GM12878 (cell line): ENCODE data around the gene ABHD17C. TPM values are rescaled to one million over a fixed set of nuclear protein-coding genes. Genes with fewer than 3 reads are reported as not detected.

Experiments
- ATAC-seq: fragments of 200-7000 bp; cut with Tn5 transposase; 3 replicates; pipeline ENCODE4 v1.9.1; 2020; ENCODE audit warnings: mild to moderate bottlenecking, moderate library complexity
- BruUV-seq: library from RNA; stranded (reverse); fragments of 400-500 nt; replicated peaks from 2 replicates; lab custom pipeline; 2021; lab: Mats Ljungman, UMichigan
- CTCF ChIA-PET: fragments of 300-600 bp; sonication (Branson Sonifier 250); formaldehyde crosslinking; extraction: SDS; loops from one replicate; lab custom pipeline; 2021; ENCODE audit warnings: inconsistent platforms; lab: Yijun Ruan, JAX
- POLR2A ChIA-PET: fragments of 350-600 bp; formaldehyde crosslinking; extraction: SDS; loops from one replicate; lab custom pipeline; 2021; ENCODE audit warnings: inconsistent platforms; lab: Charles Lee
- RAD21 ChIA-PET: fragments of 300-600 bp; sonication (Branson Sonifier 250); formaldehyde crosslinking; loops from one replicate; lab custom pipeline; 2023; ENCODE audit warnings: antibody characterized with exemption; ENCODE audit not compliant: unreplicated experiment; lab: Charles Lee
- SMC1A ChIA-PET: fragments of 300-600 bp; sonication (Branson Sonifier 250); formaldehyde crosslinking; loops from one replicate; lab custom pipeline; 2023; ENCODE audit not compliant: unreplicated experiment, uncharacterized antibody; lab: Charles Lee
- DNase-seq: peaks from one replicate; pipeline ENCODE4 v3.0.0-alpha.2; 2011; ENCODE audit warnings: low read depth, low spot score
- FAIRE-seq: peaks from 3 replicates; lab custom pipeline; 2011; peaks lifted over from hg19 to GRCh38; lab: Jason Lieb, UNC
- H2AFZ ChIP-seq: 2 replicates; pipeline ENCODE4 v1.6.0; 2011; ENCODE audit warnings: low read depth, low read length, control low read depth; ENCODE audit not compliant: control insufficient read depth
- H3K27ac ChIP-seq: 2 replicates; pipeline ENCODE4 v1.5.1; 2011; ENCODE audit warnings: control low read depth; ENCODE audit not compliant: control insufficient read depth, insufficient read depth
- H3K27me3 ChIP-seq, 2 experiments: replicated peaks in 1 of 2; 2 replicates each; pipeline versions ENCODE4 v1.6.0 to v1.6.1; 2011; ENCODE audit warnings: low read length in 1 of 2; ENCODE audit not compliant: control insufficient read depth in 2 of 2, insufficient read depth in 2 of 2
- H3K36me3 ChIP-seq, 2 experiments: 2 replicates each; pipeline ENCODE4 v1.5.1; 2011; ENCODE audit warnings: low read length in 1 of 2; ENCODE audit not compliant: control insufficient read depth in 2 of 2, insufficient read depth in 2 of 2
- H3K4me1 ChIP-seq: 2 replicates; pipeline ENCODE4 v1.6.1; 2011; ENCODE audit warnings: mild to moderate bottlenecking, low read length, moderate library complexity, mixed read lengths; ENCODE audit not compliant: control insufficient read depth, insufficient read depth
- H3K4me2 ChIP-seq: 2 replicates; pipeline ENCODE4 v1.6.0; 2011; ENCODE audit warnings: control low read depth; ENCODE audit not compliant: control insufficient read depth, insufficient read depth
- H3K4me3 ChIP-seq: fragments of 200-600 bp; sonication (generic); 2 replicates; pipeline ENCODE4 v1.5.1; 2016
- H3K79me2 ChIP-seq: 2 replicates; pipeline ENCODE4 v1.6.0; 2011; ENCODE audit warnings: low read length; ENCODE audit not compliant: control insufficient read depth, insufficient read depth
- H3K9ac ChIP-seq: 2 replicates; pipeline ENCODE4 v1.8.0; 2011; ENCODE audit warnings: low read length, control low read depth, mixed read lengths; ENCODE audit not compliant: control insufficient read depth, insufficient read depth
- H3K9me3 ChIP-seq: replicated peaks from 3 replicates; pipeline ENCODE4 v1.5.1; 2011; ENCODE audit warnings: mild to moderate bottlenecking, low read length; ENCODE audit not compliant: control insufficient read depth, insufficient read depth
- H4K20me1 ChIP-seq: 2 replicates; pipeline ENCODE4 v1.6.0; 2011; ENCODE audit not compliant: control insufficient read depth, insufficient read depth
- ESRRA ChIP-seq: IDR thresholded peaks from 2 replicates; pipeline ENCODE4 v1.6.1; 2012; ENCODE audit warnings: mild to moderate bottlenecking, low read length, improper control_type of control experiment
- HDAC2 ChIP-seq: fragments of 200-600 bp; sonication (generic); IDR thresholded peaks from 2 replicates; pipeline ENCODE4 v1.6.1; 2017
- IKZF1 ChIP-seq: fragments of 450-650 bp; conservative IDR thresholded peaks from 2 replicates; pipeline ENCODE4 v1.6.1; 2017; ENCODE audit warnings: antibody characterized with exemption, mild to moderate bottlenecking
- IRF3 ChIP-seq: fragments of 450-650 bp; IDR thresholded peaks from 2 replicates; pipeline ENCODE4 v1.6.1; 2014; ENCODE audit warnings: mild to moderate bottlenecking
- JUNB ChIP-seq: IDR thresholded peaks from 2 replicates; pipeline ENCODE4 v1.6.1; 2016; ENCODE audit warnings: antibody characterized with exemption, mild to moderate bottlenecking
- KDM1A ChIP-seq: fragments of 200-600 bp; sonication (generic); IDR thresholded peaks from 2 replicates; pipeline ENCODE4 v1.6.1; 2016; ENCODE audit warnings: borderline replicate concordance
- MLLT1 ChIP-seq: fragments of 450-650 bp; IDR thresholded peaks from 2 replicates; pipeline ENCODE4 v1.6.1; 2016; ENCODE audit warnings: mild to moderate bottlenecking
- POU2F2 ChIP-seq: IDR thresholded peaks from 3 replicates; pipeline ENCODE4 v1.6.1; 2011; ENCODE audit warnings: low read depth, mild to moderate bottlenecking, low read length, borderline replicate concordance
- REST ChIP-seq: IDR thresholded peaks from 2 replicates; pipeline ENCODE4 v1.6.1; 2012; ENCODE audit warnings: mild to moderate bottlenecking, low read depth, low read length
- SIN3A ChIP-seq: IDR thresholded peaks from 2 replicates; pipeline ENCODE4 v1.6.1; 2012; ENCODE audit warnings: low read depth, low read length, improper control_type of control experiment
- USF1 ChIP-seq: IDR thresholded peaks from 2 replicates; pipeline ENCODE4 v1.6.1; 2011; ENCODE audit warnings: borderline replicate concordance, low read depth, mild to moderate bottlenecking, moderate library complexity, mixed read lengths, low read length; ENCODE audit not compliant: insufficient read depth; ENCODE audit errors: extremely low read length
- USF2 ChIP-seq: IDR thresholded peaks from 2 replicates; pipeline ENCODE4 v1.6.1; 2011; ENCODE audit warnings: low read depth, low read length, improper control_type of control experiment, borderline replicate concordance
- ZNF274 ChIP-seq: IDR thresholded peaks from one replicate; pipeline ENCODE4 v1.8.0; 2011; ENCODE audit not compliant: insufficient read length, insufficient read depth
- ZNF384 ChIP-seq: IDR thresholded peaks from 2 replicates; pipeline ENCODE4 v1.6.1; 2012; ENCODE audit warnings: low read depth, mild to moderate bottlenecking, low read length, improper control_type of control experiment, borderline replicate concordance
- WGBS: methylation state at CpG from one replicate; pipeline ENCODE4 v1.1.6; 2016; ENCODE audit warnings: low lambda C conversion rate; ENCODE audit not compliant: insufficient replicate concordance, insufficient coverage; ENCODE audit errors: missing lambda C conversion rate; 5-methylcytosine and 5-hydroxymethylcytosine counted together
- in situ Hi-C: fragments of 300-500 bp; cut with MboI; formaldehyde crosslinking; loops from 9 replicates; pipeline ENCODE4 v1.14.3; 2018; ENCODE audit warnings: mixed read lengths
- intact Hi-C: fragments of 100-400 bp; cut with micrococcal nuclease; formaldehyde crosslinking; loops from one replicate; pipeline ENCODE4 v1.14.2; 2022; ENCODE audit not compliant: unreplicated experiment
- polyA plus RNA-seq, 11 experiments: library from polyadenylated mRNA; depleted of rRNA in 4 of 11; unstranded in 6 of 11; stranded (reverse) in 5 of 11; fragments of >200 nt; fragmentation: Nextera tagmentation in 4 of 11; fragmentation: Illumina TruSeq in 1 of 11; extraction: Ambion mirVana in 4 of 11; extraction: Trizol in 1 of 11; gene quantifications; 1 replicate in 1 of 11; 2 replicates in 10 of 11; pipeline versions ENCODE4 v1.2.1 to v1.2.3, GENCODE V29; 2011 to 2016; ENCODE audit warnings: inconsistent platforms in 2 of 11, missing spikeins in 2 of 11, low read depth in 1 of 11
- total RNA-seq, 4 experiments: library from RNA; depleted of rRNA in 3 of 4; stranded (reverse); fragments of >200 nt in 3 of 4; fragmentation: Illumina TruSeq in 1 of 4; extraction: Trizol in 1 of 4; gene quantifications; 2 replicates each; pipeline versions ENCODE4 v1.2.1 to v1.2.3, GENCODE V29; 2013 to 2021

The ABHD17C gene
- total and polyA plus RNA-seq, 10 of the 15 experiments (the other 5 are each of a cell fraction or from before 2014, with no cell fraction given): 0.92 to 11.4 (median 5.5) TPM

- no peak for TF ChIP-seq USF2
- TF ChIP-seq IKZF1: peak; percentile 78
Observed at GRCh38 chr15:80674245-80674614, 20.9 kb upstream of the ABHD17C start (continued).

- peaks cover 9% of the 10 kb centered on the region; the same call in 1 of the 2 replicates for H3K4me1 ChIP-seq
- BruUV-seq: no TSS peak
- no peaks in the 10 kb centered on the region for H3K36me3 ChIP-seq
- FAIRE-seq (no peak), DNase-seq (no peak), ATAC-seq (no peak)
- H3K9me3 ChIP-seq: no peaks in the 10 kb centered on the region; the same call in 2 of the 3 replicates
- H3K4me2 ChIP-seq: no peak overlapping the region
- no peaks in the 10 kb centered on the region for H3K79me2 ChIP-seq
- H3K4me3 ChIP-seq: no peak overlapping the region
- H2AFZ ChIP-seq: no peak overlapping the region
- no peaks in the 10 kb centered on the region for H3K27me3 ChIP-seq
- 70% methylated on average over 2 of the region's 2 CpGs for WGBS
- ChIA-PET SMC1A (no interaction called here), RAD21 (no interaction called here), CTCF (no interaction called here), POLR2A (interaction anchor here (0.6 kb wide), 1 partner anchor 287 kb away, joined by 3 read pairs; no protein-coding TSS in a partner anchor)
- H3K27ac ChIP-seq: no peak overlapping the region
- no peak overlapping the region for H3K9ac ChIP-seq
- TF ChIP-seq IRF3 (no peak), ESRRA (no peak), ZNF274 (no peak), JUNB (no peak), KDM1A (no peak), ZNF384 (no peak), POU2F2 (no peak), MLLT1 (no peak), USF1 (no peak), REST (no peak), HDAC2 (no peak), SIN3A (no peak)
- intact Hi-C loops: no loop called here
- in situ Hi-C loops: no loop called here
- no peaks in the 10 kb centered on the region for H4K20me1 ChIP-seq
Observed at GRCh38 chr15:80677041-80677440, 18.1 kb upstream of the ABHD17C start.
